ENCODE measurements around the gene KLHL29.

Gene KLHL29

DNA sequence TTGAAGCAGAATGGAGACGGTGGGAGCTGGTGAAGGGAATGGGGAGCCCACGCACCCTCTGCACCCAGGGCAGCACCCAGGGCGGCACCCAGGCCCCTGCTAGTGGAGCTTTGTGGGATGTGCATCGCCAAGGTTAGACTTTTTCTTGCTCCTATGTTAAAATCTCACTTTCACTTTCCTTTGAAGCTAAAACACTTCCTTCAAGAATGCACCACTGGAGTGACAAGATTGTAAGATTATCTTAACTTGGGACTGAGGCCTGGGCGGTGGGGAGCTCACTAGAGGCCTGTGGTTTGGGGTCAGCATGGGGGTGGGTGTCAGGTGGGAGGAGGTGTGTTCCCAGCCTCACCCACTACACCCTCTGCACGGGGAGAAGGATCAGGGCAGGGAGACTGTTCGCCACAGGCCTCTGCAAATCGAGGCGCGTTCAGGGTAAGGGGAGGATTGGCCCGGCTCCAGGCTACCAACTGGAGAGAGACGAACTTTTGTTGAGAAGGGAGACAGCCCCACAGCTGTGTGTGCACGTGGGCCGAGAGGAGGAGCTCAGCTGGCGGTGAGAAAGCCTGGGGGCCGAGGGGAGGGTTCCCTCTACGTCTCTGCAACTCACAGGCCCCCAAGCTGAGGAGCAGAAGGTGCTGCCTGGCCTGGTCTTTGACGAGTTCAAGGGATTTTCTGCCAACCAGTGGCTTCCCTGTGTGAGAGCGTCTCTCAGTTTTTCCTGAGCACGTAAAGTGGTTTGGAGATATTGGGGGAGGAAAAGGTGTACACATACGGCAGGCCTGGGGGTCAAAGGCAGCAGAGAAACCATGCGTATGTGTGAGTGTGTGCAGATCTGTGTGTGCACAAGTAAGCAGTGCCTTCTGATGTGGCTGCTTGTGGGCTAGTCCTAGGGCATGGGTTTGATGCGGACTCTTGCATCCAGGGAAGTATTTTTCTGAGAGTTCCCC is 147.7 kb downstream of the KLHL29 start:
- no peak overlapping the region for H3K4me3 ChIP-seq (replicated peaks; ENCODE audit: insufficient read depth, low read length)
- no peak for DNase-seq (ENCODE audit: low read depth in 1 of 2, low spot score in 1 of 2)
- TF ChIP-seq, protein P1, sequence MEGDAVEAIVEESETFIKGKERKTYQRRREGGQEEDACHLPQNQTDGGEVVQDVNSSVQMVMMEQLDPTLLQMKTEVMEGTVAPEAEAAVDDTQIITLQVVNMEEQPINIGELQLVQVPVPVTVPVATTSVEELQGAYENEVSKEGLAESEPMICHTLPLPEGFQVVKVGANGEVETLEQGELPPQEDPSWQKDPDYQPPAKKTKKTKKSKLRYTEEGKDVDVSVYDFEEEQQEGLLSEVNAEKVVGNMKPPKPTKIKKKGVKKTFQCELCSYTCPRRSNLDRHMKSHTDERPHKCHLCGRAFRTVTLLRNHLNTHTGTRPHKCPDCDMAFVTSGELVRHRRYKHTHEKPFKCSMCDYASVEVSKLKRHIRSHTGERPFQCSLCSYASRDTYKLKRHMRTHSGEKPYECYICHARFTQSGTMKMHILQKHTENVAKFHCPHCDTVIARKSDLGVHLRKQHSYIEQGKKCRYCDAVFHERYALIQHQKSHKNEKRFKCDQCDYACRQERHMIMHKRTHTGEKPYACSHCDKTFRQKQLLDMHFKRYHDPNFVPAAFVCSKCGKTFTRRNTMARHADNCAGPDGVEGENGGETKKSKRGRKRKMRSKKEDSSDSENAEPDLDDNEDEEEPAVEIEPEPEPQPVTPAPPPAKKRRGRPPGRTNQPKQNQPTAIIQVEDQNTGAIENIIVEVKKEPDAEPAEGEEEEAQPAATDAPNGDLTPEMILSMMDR (IDR thresholded peaks at IDR 0.05; ENCODE audit: insufficient read depth, low read length), result no peak
- TF ChIP-seq, protein P2, sequence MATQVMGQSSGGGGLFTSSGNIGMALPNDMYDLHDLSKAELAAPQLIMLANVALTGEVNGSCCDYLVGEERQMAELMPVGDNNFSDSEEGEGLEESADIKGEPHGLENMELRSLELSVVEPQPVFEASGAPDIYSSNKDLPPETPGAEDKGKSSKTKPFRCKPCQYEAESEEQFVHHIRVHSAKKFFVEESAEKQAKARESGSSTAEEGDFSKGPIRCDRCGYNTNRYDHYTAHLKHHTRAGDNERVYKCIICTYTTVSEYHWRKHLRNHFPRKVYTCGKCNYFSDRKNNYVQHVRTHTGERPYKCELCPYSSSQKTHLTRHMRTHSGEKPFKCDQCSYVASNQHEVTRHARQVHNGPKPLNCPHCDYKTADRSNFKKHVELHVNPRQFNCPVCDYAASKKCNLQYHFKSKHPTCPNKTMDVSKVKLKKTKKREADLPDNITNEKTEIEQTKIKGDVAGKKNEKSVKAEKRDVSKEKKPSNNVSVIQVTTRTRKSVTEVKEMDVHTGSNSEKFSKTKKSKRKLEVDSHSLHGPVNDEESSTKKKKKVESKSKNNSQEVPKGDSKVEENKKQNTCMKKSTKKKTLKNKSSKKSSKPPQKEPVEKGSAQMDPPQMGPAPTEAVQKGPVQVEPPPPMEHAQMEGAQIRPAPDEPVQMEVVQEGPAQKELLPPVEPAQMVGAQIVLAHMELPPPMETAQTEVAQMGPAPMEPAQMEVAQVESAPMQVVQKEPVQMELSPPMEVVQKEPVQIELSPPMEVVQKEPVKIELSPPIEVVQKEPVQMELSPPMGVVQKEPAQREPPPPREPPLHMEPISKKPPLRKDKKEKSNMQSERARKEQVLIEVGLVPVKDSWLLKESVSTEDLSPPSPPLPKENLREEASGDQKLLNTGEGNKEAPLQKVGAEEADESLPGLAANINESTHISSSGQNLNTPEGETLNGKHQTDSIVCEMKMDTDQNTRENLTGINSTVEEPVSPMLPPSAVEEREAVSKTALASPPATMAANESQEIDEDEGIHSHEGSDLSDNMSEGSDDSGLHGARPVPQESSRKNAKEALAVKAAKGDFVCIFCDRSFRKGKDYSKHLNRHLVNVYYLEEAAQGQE (IDR thresholded peaks at IDR 0.05; ENCODE audit: insufficient replicate concordance, low read depth), result no peak
- TF ChIP-seq SPI1 (IDR thresholded peaks at IDR 0.05; ENCODE audit: borderline replicate concordance, low read depth) (no peak), POLR2AphosphoS5 (IDR thresholded peaks at IDR 0.05; ENCODE audit: low read depth) (no peak), GABPA (IDR thresholded peaks at IDR 0.05; ENCODE audit: low read depth) (no peak)
- H3K27ac ChIP-seq (replicated peaks), result no peak overlapping the region
- H3K27me3 ChIP-seq (ENCODE audit: insufficient read depth, poor library complexity, severe bottlenecking), result no peaks in the 10 kb centered on the region

DNA sequence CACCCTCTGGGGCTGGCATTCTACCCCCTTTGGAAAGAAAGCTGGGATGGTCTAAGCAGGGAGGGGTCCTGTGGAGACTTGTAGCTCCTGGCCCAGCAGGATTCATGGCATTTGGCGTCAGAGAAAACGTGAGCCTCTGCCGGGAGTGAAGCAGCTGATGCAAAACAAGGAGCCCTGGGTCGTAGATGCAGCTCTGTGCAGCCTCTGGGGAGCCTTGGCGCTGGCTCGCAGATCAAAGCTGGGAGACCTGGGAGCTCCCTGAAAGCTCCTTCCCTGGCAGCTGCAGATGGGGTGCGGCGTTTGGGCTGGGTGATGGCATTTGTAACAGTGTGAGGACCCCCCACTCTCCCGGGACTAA is 148.3 kb downstream of the KLHL29 start:
- no peak for DNase-seq (ENCODE audit: low read depth in 1 of 2, low spot score in 1 of 2)
- Histone ChIP-seq H3K27ac (replicated peaks) (no peak overlapping the region), H3K4me3 (replicated peaks; ENCODE audit: insufficient read depth, low read length) (no peak overlapping the region), H3K27me3 (ENCODE audit: insufficient read depth, poor library complexity, severe bottlenecking) (no peaks in the 10 kb centered on the region)
- TF ChIP-seq SPI1 (IDR thresholded peaks at IDR 0.05; ENCODE audit: borderline replicate concordance, low read depth) (no peak), GABPA (IDR thresholded peaks at IDR 0.05; ENCODE audit: low read depth) (no peak), POLR2AphosphoS5 (IDR thresholded peaks at IDR 0.05; ENCODE audit: low read depth) (no peak)
- TF ChIP-seq, protein P1 (IDR thresholded peaks at IDR 0.05; ENCODE audit: insufficient read depth, low read length), result no peak
- TF ChIP-seq, protein P2 (IDR thresholded peaks at IDR 0.05; ENCODE audit: insufficient replicate concordance, low read depth), result no peak

DNA sequence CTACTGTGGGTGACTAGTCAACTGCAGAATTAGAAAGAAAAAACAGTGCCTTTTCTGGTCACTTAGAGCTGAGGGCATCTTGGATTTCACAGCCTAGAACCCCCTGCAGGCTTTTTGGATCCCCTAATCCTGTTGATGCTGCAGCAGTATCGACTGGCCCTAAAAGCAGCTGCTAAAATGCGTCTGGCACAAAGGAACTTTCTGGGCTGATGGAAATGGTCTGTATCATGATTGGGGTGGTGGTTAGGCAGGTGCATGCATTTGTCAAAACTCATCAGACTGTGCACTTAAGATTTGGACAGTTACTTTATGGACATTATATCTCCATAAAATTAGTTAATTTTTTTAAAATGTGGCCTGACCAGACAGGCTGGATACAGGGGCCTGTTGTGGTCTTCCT is 149.8 kb downstream of the KLHL29 start:
- DNase-seq (ENCODE audit: low read depth in 1 of 2, low spot score in 1 of 2), result no peak
- no peak overlapping the region for H3K4me3 ChIP-seq (replicated peaks; ENCODE audit: insufficient read depth, low read length)
- H3K27me3 ChIP-seq (ENCODE audit: insufficient read depth, poor library complexity, severe bottlenecking), result no peaks in the 10 kb centered on the region
- H3K27ac ChIP-seq (replicated peaks), result no peak overlapping the region
- TF ChIP-seq, protein P2 (IDR thresholded peaks at IDR 0.05; ENCODE audit: insufficient replicate concordance, low read depth), result no peak
- TF ChIP-seq SPI1 (IDR thresholded peaks at IDR 0.05; ENCODE audit: borderline replicate concordance, low read depth) (no peak), GABPA (IDR thresholded peaks at IDR 0.05; ENCODE audit: low read depth) (no peak), POLR2AphosphoS5 (IDR thresholded peaks at IDR 0.05; ENCODE audit: low read depth) (no peak)
- TF ChIP-seq, protein P1 (IDR thresholded peaks at IDR 0.05; ENCODE audit: insufficient read depth, low read length), result no peak

Data from HL-60 (cell line).